NCI-H510A treated with DMSO at 0.1 percent for 48 hours (cell line): ENCODE results near the gene TP53I13.
A peak's percentile ranks its signal among the peaks of the same experiment; 100 is the strongest.
"Not testable (repeated sequence)": the region's sequence is repeated elsewhere in the genome, so short reads cannot be mapped to it uniquely, and the experiment has no call there.

ENCODE experiments used
- DNase-seq: peaks from one replicate; lab custom pipeline; 2025; lab: John Stamatoyannopoulos, UW

The TP53I13 gene, protein sequence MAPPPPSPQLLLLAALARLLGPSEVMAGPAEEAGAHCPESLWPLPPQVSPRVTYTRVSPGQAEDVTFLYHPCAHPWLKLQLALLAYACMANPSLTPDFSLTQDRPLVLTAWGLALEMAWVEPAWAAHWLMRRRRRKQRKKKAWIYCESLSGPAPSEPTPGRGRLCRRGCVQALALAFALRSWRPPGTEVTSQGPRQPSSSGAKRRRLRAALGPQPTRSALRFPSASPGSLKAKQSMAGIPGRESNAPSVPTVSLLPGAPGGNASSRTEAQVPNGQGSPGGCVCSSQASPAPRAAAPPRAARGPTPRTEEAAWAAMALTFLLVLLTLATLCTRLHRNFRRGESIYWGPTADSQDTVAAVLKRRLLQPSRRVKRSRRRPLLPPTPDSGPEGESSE

DNA sequence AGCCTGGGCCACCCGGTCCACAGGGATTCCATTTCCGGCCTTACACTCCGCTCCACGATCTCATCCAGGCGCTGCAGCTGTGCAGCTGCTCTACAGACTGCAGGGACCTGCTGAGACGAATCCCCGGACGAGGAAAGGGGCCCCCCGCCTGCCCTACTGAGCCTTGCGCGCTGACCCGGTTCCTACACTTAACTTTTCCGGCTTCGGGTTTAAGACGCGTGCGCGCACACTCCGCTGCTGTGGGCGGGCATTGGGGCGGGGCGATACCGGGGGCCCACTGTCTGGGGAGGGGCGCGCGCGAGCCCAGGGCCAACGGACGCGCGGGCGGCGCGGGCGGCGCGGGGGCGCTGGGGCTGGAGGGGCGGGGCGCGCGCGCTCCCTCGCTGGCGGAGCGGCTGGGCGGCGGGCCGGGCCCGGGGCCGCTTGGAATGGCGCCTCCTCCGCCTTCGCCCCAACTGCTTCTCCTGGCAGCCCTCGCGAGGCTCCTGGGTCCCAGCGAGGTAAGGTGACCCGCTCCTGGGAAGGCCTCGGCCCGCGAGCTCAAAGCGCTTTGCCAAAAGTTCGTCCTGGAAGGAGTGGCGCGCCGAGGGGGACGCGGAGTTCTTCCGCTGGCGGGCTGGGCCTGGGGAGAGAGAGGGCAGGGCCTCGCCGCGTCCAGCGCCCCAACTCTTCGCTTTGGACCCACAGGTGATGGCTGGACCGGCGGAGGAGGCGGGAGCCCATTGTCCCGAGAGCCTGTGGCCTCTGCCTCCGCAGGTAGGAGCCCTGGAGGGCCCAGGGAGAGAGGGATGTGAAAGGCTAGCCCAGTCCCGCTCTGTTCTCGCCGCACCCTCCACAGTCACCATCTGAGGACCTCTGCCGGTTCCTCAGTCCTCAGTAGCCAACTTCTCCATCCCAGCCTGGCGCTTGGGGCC lies at the start of gene TP53I13:
TSS of gene TP53I13 (plus strand) at position 371 of the 914 bp plus-strand sequence. CDS start at position 429, 58 bp downstream.
- DNase-seq, result peak; percentile 72

DNA sequence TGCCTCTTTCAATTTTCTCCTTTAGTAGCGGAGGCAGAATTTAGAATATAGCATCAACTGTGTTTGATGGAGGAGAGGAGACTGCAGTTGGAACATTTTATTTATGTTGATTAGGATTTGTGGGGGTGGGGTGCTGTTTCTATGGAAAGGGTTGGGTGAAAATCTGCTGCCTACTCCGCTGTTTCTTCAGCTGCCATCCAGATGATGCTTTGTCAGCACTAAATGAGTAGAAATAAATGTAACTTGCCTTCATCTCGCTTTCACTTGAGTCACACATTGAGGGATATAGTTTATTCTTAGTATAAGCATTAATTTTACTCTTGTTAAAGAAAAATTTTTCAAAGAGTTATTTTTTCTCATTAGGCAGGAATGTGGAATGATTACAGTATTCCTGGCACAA lies 43.8 kb upstream of the TP53I13 start:
- no peak for DNase-seq

DNA sequence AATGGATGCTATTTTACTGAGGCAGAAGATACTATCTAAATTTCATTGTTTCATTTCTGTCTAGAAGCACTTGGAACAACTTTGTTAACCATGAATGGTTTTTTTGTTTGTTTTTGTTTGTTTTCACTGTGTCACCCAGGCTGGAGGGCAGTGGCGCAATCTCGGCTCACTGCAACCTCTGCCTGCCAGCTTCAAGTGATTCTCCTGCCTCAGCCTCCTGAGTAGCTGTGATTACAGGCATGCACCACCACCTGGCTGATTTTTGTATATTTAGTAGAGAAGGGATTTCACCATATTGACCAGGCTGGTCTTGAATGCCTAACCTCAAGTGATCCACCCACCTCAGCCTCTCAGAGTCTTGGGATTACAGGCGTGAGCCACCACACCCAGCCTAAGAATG lies 42.2 kb upstream of the TP53I13 start:
- DNase-seq, result no peak

DNA sequence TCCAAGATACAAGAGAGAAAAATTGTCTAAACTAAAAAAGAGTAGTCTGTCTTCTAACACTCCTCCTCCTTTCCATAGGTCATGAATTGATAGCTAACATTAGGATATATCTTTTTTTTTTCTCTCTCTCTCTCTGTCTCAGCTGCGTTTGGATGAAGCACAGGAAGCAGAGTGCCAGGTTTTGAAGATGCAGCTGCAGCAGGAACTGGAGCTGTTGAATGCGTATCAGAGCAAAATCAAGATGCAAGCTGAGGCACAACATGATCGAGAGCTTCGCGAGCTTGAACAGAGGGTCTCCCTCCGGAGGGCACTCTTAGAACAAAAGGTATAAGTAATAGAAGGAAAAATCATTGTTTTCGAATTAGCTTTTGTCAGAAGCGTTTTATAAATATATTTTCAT lies 34.5 kb upstream of the TP53I13 start:
- no peak for DNase-seq

DNA sequence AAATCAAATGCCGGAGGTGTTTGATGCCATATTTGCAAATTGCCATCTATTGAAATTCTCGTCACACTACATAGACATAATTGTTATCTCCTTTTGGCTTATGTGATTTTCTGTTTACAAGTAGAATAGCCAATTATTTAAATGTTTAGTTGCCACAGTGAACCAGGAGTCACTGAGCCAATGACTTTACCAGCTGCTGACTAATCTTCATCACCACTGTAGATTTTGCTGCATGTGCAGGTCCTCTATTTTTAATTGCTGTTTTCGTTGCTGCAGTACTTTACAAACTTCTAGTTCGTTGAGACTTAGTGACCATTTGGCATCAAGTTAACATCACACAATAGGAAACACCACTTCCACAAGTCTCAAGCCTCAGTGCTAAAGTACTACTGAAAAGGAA lies 24.4 kb upstream of the TP53I13 start:
- no peak for DNase-seq

DNA sequence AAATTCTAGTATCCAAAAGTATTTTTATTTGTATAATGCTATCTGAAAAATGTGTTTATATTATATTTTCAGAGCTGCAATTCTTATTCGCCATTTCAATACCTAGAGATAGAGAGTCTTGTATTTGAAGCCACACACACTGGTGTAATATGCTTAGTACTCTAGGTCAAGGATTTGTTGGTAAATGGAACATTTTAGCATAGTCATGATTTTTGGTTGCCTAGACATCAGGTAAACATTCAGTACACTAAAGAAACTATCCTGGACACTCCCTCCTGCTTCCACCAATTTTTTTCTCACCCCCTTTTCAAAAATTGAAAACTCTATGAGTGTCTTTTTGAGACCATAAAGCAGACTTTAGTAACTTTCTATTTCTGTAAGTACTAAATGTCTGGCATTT lies 22.4 kb upstream of the TP53I13 start:
- no peak for DNase-seq

DNA sequence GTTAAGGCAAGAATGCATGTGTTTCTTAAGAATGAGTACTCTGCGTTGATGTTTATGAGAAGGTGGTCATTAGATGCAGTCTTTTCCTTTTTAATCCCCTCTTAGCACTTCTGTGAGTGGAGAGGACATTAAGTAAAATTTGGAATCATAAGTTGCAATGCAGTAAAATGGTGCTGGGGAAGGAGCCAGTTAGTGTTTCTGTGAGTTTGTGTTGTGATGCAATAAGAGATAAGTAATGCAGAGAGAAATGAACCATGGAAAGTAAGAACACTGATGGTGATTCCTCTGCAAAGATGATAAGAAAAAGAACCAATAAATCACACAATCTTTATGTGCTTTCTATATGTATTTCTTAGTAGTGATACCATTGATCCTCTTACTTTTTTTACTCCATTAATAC lies 21.7 kb upstream of the TP53I13 start:
- DNase-seq, result no peak

DNA sequence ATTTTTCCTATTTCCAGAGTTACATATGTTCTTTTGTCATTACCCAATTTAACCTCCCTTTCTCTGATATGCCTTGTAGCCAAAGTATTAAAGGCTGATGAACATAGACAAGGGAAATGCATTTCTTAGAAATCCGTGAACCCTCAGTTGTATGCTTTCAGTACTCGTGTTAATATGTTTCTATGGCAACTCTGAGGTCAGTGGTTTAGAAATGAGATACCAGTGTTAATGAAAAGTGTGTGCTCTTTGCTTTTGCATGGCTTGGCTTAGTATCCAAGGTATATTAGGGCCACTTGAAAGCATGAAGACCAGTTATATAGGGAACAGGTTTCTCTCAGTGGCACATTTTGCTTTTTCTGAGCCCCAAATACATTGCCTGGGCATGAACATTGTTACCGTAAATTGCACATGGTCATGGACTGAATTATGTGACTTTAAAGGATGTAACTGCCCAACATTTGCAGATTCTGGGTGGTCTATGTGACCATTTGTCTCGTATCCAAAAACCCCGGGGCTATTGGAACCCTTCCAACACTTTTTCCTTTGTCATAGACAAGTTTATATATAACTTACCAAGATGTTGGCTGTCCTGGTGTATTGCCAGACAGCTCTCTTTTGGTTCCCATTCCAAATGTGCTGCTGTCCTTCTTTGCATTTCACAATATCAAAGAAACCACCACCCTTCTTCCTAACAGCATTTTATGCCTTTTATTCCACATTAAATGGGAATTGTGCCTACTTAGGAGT lies 19.2 kb upstream of the TP53I13 start:
- no peak for DNase-seq

DNA sequence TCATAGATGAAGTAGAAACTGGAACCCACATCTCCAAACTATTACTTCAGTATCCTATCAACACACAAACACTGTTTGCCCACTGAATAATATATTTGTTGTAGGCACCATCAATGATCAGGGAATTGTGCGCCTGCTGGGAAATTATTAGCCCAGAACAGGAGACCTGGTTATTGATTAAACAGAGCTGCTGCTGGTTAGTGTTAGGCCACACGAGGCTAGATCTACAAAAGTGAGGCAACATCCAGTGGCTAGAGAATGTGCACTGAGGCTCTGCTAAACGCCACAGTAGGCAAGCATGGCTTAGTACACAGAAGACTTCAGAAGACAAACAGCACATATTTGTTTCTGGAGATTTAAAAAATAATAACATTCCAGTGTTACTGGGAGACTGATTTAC lies 12.7 kb upstream of the TP53I13 start:
- no peak for DNase-seq

DNA sequence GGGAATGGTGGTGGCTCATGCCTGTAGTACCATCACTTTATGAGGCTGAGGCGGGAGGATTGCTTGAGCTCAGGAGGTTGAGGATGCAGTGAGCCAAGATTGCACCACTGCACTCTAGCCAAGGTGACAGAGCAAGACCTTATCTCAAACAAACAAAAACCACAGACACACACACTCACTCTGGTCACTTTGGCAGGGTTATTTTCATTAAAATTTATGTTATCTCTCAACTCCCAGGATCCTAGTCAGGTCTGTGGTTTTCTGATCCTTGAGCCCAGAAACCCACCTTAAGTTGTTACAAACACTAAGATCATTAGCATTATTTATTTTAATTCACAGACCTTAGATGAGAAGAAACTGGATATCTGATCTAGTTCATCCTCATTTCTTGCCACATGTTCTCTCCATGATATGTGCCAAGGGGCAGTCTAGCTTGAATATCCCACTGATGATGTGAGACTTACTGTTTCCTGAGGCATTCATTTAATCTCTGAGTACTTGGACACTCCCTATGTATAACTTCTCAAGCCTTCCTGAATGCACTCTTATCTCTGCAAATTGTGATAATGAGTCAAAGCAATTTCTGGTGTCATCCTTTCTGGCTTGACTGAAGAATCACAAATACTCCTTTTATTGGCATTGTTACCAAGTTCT lies 11.3 kb upstream of the TP53I13 start:
- no peak for DNase-seq

DNA sequence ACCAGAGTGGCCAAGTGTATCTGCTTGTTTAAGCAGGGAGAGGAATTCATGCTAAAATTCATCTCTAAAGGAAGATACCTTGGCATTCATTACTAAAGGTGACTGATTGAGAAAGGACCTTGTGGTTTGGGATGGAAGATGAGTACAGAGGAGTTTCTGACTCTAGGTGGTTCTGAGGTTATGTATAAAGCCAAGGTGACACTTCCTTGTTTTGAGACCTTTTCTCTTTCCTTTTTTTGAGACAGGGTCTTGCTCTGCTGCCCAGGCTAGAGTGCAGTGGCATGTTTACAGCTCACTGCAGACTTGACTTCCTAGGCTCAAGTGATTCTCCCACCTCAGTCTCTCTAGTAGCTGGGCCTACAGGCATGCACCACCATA lies 10.8 kb upstream of the TP53I13 start:
- DNase-seq, result no peak

DNA sequence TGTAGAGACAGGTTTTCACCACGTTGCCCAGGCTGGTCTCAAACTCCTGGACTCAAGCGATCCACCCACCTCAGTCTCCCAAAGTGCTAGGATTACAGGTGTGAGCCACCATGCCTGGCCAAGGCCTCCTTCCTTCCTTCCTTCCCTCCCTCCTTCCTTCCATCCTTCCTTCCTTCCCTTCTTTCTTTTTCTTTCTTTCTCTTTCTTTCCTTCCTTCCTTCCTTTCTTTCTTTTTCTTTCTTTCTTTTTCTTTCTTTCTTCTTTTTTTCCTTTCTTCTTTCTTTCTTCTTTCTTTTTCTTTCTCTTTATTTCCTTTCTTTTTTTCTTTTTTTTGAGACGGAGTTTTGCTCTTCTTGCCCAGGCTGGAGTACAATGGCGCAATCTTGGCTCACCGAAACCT lies 10.4 kb upstream of the TP53I13 start:
- not testable (repeated sequence) for DNase-seq

DNA sequence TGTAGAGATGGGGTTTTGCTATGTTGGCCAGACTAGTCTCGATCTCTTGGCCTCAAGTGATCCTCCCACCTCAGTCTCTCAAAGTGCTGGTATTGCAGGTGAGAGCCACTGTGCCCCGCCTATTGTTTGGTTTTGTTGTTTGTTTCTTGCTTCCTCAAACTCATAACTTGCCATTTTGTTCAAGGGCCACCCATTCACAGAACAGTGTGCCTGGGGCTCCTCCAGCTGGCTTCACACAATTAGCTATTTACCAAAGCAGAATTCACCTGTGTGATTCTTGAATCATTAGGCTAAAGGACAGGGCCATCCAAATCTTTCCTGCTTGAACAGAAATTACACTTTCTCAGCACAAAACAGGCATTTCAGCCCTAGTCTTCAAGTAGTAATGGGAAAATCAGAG lies 8.9 kb upstream of the TP53I13 start:
- no peak for DNase-seq

DNA sequence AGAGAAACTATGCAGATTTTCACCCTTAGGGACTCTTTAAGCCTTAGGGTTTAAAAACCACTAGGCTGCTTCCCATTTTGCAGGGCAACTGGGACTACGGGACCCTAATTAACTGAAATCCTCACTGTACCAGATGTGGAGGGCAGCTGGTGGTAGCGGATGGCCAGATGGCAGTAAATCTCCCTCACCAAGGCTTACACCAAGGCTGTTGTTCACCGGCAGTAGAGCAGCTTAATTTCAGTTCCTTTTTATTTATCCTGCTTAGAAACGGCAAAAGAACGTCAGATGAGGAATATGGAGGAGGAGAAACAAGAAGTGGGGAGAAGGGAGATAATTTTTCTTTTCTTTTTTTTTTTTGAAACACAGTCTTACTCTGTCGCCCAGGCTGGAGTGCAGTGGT lies 8.2 kb upstream of the TP53I13 start:
- DNase-seq, result no peak

DNA sequence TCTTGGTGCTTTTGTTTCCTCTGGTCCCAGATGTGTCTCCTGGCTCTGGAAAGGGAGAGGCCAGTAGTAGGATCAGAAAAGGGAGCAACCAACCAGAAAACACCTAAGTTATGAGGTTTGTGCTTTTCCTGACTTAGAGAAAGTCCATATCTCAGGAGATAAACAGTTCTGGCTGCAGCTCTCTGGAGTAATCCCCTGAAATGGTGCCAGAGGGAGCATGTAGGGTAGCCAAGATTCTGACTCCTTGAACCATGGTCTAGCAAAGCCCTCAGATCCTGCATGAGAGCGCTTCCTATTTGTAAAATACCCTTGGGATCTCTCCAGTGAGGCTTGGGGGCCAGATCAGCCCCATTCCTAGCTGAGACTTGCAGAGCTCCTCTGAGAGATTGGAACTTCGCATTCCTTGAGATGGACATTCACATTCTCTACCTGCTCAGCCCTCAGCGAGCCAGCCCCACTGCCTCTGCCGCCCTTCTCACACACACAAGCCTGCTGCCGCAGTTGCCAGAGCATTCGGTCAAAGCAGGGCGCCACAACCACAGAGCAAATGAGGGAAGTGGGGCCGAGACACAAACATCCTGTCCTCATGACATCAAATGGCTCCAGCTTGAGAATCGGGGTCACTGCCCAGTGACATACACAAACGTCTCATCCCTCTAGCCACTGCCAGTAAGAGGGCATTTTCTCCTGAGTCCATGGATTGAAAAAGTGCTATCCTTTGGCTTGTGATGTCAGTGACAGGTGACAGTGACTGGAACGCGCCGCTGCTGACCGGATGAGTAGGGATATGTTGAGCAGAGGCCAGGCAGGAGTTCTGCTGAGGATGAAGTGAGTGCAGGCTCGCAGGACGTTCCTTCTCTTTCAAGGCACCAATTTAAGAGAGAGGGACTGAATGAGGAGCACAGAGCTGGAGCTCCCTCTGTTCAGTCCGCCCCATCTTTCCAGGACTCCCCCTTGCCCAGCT lies 6.7 kb upstream of the TP53I13 start:
- no peak for DNase-seq

DNA sequence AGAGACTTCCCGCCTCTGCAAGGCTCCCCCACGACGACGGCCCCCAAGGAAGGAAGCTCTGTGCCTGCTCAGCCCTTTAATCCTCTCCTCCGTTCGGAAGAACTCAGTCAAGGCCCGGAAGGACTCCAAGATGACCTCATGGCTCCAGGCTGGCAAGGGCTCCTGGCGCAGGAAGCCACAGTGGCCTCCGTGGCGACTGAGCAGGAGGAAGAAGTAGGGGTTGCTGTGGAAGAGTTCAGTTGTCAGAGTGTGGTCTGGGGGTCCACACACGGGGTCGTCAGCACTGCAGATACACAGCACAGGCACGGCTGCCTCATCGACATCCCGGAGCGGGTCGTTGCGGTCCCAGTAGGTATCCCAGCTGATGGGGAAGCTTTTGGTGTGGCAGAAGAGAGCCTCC lies 5.9 kb upstream of the TP53I13 start:
- DNase-seq, result no peak

DNA sequence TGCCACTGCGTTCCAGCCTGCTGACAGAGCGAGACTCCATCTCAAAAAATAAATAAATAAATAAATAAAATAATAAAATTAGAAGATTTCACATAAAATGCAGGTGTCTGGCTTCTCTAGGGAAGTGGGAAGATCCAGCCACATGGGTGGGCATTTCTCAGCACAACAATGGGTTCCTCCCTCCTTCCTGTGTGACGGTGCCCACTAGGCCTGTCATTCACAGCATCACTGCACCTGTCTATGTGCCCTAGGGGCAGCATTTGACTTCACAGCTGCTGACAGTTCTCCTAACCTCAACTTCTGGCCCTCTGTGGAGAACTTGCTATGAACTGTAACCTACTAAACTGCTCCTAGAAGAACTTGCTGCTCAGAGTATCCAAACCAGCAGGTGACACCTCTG lies 4.7 kb upstream of the TP53I13 start:
- DNase-seq, result no peak

DNA sequence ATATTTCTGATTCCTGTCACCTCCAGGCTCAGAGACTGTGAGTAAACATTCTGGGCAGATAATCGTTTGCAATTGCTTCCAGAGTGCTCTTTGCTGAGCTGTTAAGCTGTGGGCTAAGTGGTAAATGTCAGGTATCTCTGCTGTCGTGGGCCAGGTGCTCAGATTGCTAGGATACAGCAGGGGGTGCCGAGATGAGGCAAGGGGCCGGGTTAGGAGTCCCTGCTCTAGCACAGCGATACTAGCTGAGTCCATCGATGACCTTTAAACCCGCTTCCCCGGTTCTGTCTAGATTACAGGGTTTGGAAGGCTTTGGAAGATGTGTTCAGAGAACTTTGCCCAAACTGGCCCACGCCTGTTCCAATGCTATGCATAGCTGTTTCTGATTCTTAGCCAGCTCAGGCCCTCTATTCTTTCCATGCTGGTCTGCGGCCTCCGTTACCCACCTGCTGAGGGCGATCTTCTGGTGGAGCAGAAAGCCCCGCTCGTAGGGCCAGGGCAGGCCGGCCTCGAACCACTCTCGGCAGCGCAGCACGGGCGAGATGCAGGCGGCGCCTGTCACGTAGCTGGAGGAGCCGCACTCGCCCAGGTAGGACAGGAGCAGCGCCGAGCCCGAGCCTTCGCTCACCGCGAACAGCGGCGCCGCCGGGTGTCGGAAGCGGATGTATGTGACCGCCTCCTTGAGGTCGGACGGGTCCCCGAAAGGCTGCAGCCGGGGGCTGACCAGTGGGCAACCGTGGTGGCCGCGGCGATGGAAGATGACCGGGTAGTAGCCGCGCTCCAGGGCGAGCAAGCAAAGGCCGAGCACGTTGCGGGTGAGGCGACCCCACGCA lies 2.6 kb upstream of the TP53I13 start:
- DNase-seq, result peak; percentile 84

DNA sequence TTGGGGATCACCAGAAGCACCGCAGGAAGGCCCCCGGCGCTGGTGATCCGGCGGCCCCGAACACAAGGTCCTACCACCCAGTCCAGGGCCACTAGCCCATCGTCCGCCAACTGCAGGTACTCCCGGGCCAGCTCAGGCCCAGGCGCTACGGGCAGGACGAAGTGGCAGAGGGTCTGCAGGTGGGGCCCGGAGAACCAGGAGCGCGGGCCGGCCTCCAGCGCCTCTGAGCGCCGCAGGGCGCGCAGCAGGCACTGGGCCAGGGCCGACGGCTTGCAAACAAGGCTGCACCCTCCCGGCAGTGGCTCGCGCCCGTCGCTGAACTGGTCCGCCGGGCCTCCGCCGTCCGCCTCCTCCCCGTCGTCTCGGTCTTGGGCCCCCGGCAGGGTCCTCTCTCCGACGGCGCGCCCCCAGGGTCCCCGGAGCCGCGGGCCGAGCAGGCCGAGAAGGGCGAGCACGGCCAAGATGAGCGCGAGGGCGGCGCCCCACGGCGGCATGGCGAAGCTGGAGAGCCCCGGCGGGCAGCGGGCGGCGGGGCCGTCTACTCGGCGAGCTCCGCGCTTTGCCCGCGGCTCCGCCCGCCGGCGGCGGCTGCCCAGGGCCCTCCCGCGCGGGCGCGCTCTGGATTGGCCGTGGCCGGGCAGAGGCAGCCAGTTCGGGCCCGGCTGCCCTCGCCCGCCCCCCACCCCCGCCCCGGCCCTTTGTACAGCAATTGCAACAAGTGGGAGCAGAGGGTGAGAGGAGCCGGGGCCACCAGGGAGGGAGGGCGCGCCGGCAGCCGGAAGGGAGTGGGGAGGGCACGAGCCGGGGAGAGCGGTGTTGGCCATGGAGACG lies 1.8 kb upstream of the TP53I13 start, which contains the start of gene ABHD15:
TSS of gene ABHD15 (minus strand) at position 565 of the 831 bp plus-strand sequence. CDS start at position 494, 71 bp downstream.
- DNase-seq, result peak; percentile 70
